ENCODE data around the gene GRID1.
"Not testable (repeated sequence)": the region's sequence is repeated elsewhere in the genome, so short reads cannot be mapped to it uniquely, and the experiment has no call there.

Gene GRID1

GRCh38 chr10:86244297-86245014 is 122.1 kb downstream of the GRID1 start:
- TF ChIP-seq, protein P1, sequence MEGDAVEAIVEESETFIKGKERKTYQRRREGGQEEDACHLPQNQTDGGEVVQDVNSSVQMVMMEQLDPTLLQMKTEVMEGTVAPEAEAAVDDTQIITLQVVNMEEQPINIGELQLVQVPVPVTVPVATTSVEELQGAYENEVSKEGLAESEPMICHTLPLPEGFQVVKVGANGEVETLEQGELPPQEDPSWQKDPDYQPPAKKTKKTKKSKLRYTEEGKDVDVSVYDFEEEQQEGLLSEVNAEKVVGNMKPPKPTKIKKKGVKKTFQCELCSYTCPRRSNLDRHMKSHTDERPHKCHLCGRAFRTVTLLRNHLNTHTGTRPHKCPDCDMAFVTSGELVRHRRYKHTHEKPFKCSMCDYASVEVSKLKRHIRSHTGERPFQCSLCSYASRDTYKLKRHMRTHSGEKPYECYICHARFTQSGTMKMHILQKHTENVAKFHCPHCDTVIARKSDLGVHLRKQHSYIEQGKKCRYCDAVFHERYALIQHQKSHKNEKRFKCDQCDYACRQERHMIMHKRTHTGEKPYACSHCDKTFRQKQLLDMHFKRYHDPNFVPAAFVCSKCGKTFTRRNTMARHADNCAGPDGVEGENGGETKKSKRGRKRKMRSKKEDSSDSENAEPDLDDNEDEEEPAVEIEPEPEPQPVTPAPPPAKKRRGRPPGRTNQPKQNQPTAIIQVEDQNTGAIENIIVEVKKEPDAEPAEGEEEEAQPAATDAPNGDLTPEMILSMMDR (IDR thresholded peaks at IDR 0.05; ENCODE audit: control insufficient read depth, extremely low read depth, insufficient read depth) = no peak
- H3K4me3 ChIP-seq (ENCODE audit: low read depth, low read length) = no peak overlapping the region
- no peak for DNase-seq (ENCODE audit: low read depth)

DNA sequence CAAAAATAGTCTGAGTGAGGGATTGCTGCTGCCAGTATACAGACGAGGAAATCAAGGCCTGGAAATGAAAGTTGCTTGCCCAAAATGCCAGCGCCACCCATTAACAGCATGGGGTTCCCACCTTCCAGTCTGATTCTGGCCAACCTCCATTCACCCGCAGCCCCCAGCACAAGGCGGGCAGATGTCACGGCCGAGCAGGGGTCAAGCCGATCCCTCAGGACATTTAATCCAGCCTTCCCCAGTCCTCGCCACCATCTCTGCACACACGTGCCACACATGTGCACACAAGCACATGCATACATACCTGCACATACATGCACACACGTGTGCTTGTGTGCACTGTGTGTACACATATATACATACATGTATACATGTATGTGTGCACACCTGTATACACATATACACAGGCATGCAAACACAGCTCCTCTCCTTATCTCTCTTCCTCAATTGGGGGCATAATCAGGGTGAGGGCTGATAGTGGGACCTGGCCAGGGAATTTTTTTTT is 122.9 kb downstream of the GRID1 start:
- H3K4me3 ChIP-seq (ENCODE audit: low read depth, low read length) = no peak overlapping the region
- no peak for DNase-seq (ENCODE audit: low read depth)
- TF ChIP-seq, protein P1 (IDR thresholded peaks at IDR 0.05; ENCODE audit: control insufficient read depth, extremely low read depth, insufficient read depth) = no peak

DNA sequence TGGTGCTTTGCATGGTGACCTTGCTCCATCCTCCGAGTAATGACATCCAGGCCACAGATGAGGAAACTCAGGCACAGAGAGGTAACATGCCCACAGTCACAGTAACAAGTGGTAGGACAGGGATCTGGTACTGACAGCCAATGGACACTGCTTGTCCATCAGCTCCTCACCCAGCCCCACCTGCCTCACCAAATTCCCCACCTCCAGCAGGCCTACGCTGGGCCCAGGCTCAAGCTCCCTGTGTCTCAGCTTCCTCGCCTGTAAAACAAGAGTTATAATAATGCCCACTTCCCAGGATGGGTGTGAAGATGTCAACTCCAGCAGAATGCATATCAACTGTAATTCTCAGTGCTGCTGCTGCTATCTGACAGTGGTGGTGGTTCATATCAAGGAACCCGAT is 123.8 kb downstream of the GRID1 start:
- TF ChIP-seq, protein P1 (IDR thresholded peaks at IDR 0.05; ENCODE audit: control insufficient read depth, extremely low read depth, insufficient read depth) = no peak
- no peak for DNase-seq (ENCODE audit: low read depth)
- H3K4me3 ChIP-seq (ENCODE audit: low read depth, low read length) = no peak overlapping the region

- not testable (repeated sequence) for H3K4me3 ChIP-seq (ENCODE audit: low read depth, low read length); DNase-seq (ENCODE audit: low read depth)
These were observed 128.5 kb downstream of the GRID1 start for GRCh38 chr10:86238089-86238488.

- TF ChIP-seq, protein P1 (IDR thresholded peaks at IDR 0.05; ENCODE audit: control insufficient read depth, extremely low read depth, insufficient read depth) = no peak
- DNase-seq (ENCODE audit: low read depth) = no peak
- H3K4me3 ChIP-seq (ENCODE audit: low read depth, low read length) = no peak overlapping the region
These were observed 131.9 kb downstream of the GRID1 start for GRCh38 chr10:86234541-86235270.

DNA sequence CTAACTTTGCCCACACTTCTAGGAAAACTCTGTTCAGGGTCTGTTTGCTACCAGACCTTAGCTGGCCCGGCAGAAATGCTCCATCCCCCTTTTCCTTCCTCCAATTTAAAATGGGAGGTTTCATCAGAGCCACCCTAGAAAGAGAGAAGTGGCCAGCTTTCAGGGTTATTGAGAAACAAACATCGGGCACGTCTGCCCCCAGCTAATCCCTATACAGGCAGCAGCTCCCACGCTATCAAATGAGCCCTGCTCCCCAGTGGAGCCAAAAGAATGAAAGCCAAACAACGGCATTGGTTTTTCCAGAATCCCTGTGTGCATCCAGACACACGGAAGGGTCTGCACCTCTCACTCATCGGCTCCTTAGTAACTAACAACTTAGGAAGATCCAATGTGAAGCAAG is 132.5 kb downstream of the GRID1 start:
- TF ChIP-seq, protein P1 (IDR thresholded peaks at IDR 0.05; ENCODE audit: control insufficient read depth, extremely low read depth, insufficient read depth) = no peak
- H3K4me3 ChIP-seq (ENCODE audit: low read depth, low read length) = no peak overlapping the region
- DNase-seq (ENCODE audit: low read depth) = no peak

DNA sequence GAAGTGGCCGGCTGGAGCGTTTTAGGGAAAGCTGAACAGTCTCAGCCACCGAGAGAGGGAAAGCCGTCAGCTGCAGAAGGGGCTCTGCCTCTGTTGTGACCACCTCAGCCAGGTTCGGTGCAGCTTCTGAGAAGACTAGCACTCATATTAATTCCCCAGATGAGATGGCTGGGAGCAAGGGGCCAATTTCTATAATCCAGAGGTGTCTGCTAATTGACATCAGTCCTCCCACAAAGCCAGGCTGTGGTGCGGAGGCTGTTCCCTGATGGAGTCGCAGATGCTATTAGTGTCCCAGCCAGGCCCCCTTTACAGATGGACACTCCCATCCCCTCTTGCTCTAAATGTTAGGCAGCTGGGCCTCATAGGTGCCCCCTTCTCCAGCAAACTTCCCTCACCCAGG is 133.5 kb downstream of the GRID1 start:
- TF ChIP-seq, protein P1 (IDR thresholded peaks at IDR 0.05; ENCODE audit: control insufficient read depth, extremely low read depth, insufficient read depth) = no peak
- DNase-seq (ENCODE audit: low read depth) = no peak
- H3K4me3 ChIP-seq (ENCODE audit: low read depth, low read length) = no peak overlapping the region
